Tibial nerve (tissue), 4 donors: ENCODE data around the gene OR1L8. TPM values are rescaled to one million over a fixed set of nuclear protein-coding genes. Genes with fewer than 3 reads are reported as not detected.
"Not testable (repeated sequence)": the region's sequence is repeated elsewhere in the genome, so short reads cannot be mapped to it uniquely, and the experiment has no call there.

ENCODE experiments used
- DNase-seq, 2 donors: peaks; one replicate each; pipeline ENCODE4 v3.0.0-alpha.2; 2019; ENCODE audit warnings: low spot score in 2 of 2
- H3K27ac ChIP-seq, 4 donors: fragments of 200-600 bp; sonication (generic) in 3 of 4; one replicate each; pipeline ENCODE4 v1.5.1; 2017 to 2019; ENCODE audit warnings: mild to moderate bottlenecking in 1 of 4
- H3K27me3 ChIP-seq, 2 donors: fragments of 200-600 bp; sonication (generic) in 1 of 2; one replicate each; pipeline versions ENCODE4 v1.5.1 to v1.6.0; 2017 to 2019
- H3K36me3 ChIP-seq, 3 donors: fragments of 200-600 bp; sonication (generic); one replicate each; pipeline ENCODE4 v1.5.1; 2018 to 2019
- H3K4me1 ChIP-seq, 4 donors: fragments of 200-600 bp; sonication (generic) in 3 of 4; one replicate each; pipeline ENCODE4 v1.5.1; 2017 to 2019
- H3K4me3 ChIP-seq, 4 donors: fragments of 200-600 bp; sonication (generic) in 3 of 4; one replicate each; pipeline ENCODE4 v1.5.1; 2017 to 2019; ENCODE audit warnings: mild to moderate bottlenecking in 1 of 4, moderate library complexity in 1 of 4
- H3K9me3 ChIP-seq, 4 donors: fragments of 200-600 bp; sonication (generic) in 3 of 4; one replicate each; pipeline ENCODE4 v1.5.1; 2017 to 2019
- CTCF ChIP-seq, 5 experiments: fragments of 200-600 bp in 3 of 5; fragments of 450-650 bp in 2 of 5; sonication (generic) in 3 of 5; IDR thresholded peaks; one replicate each; pipeline ENCODE4 v1.5.1; 2016 to 2019; ENCODE audit warnings: antibody characterized with exemption in 5 of 5, mild to moderate bottlenecking in 3 of 5, moderate library complexity in 2 of 5
- EP300 ChIP-seq, 2 donors: sonication (generic); formaldehyde crosslinking; IDR thresholded peaks; one replicate each; pipeline ENCODE4 v1.6.1; 2017; ENCODE audit warnings: antibody characterized with exemption in 2 of 2, mild to moderate bottlenecking in 1 of 2
- POLR2A ChIP-seq, 2 donors: fragments of 450-650 bp; IDR thresholded peaks; one replicate each; pipeline ENCODE4 v1.6.1; 2017; ENCODE audit warnings: antibody characterized with exemption in 2 of 2, mild to moderate bottlenecking in 2 of 2, moderate library complexity in 2 of 2
- WGBS, 2 donors: methylation state at CpG; one replicate each; pipeline ENCODE4 v1.1.5; 2018; 5-methylcytosine and 5-hydroxymethylcytosine counted together
- total RNA-seq, 4 donors: library from RNA; depleted of rRNA; stranded (reverse); fragments of >200 nt; gene quantifications; one replicate each; pipeline ENCODE4 v1.1.0, GENCODE V29; 2016

The OR1L8 gene
- total RNA-seq, 4 donors from 2014 or later: 0.39 to 1.5 (median 0.64) TPM

GRCh38 chr9:122536134-122536533, 47.0 kb downstream of the OR1L8 start:
- Histone ChIP-seq H3K9me3 (peaks cover 0 to 14% (median 0%) of the 10 kb centered on the region in 4 donors), H3K27me3 (no peaks in the 10 kb centered on the region), H3K27ac (no peak overlapping the region), H3K36me3 (no peaks in the 10 kb centered on the region), H3K4me1 (no peaks in the 10 kb centered on the region), H3K4me3 (no peak overlapping the region)
- TF ChIP-seq EP300 (IDR thresholded peaks at IDR 0.05) (no peak), POLR2A (IDR thresholded peaks at IDR 0.05) (no peak), CTCF (IDR thresholded peaks at IDR 0.05) (no peak)
- no peak for DNase-seq
- 94 to 98% methylated on average over 1 of the region's 1 CpG for WGBS, 2 donors

GRCh38 chr9:122531157-122531556, 52.0 kb downstream of the OR1L8 start:
- H3K27ac ChIP-seq, H3K27me3 ChIP-seq, H3K4me1 ChIP-seq, H3K4me3 ChIP-seq, H3K9me3 ChIP-seq, DNase-seq, H3K36me3 ChIP-seq: not testable (repeated sequence)
- 71 to 78% methylated on average over 4 of the region's 4 CpGs for WGBS, 2 donors

GRCh38 chr9:122527193-122527592, 56.0 kb downstream of the OR1L8 start, which contains the start of gene OR1N1:
Gene OR1N1 (minus strand): TSS chr9:122527293. CDS start chr9:122527293, 0 bp downstream.
- no peaks in the 10 kb centered on the region for H3K36me3 ChIP-seq
- H3K9me3 ChIP-seq: no peaks in the 10 kb centered on the region
- no peaks in the 10 kb centered on the region for H3K27me3 ChIP-seq
- no peak within 1 kb of the TSS for H3K27ac ChIP-seq
- TF ChIP-seq CTCF (IDR thresholded peaks at IDR 0.05) (no peak), POLR2A (IDR thresholded peaks at IDR 0.05) (no peak), EP300 (IDR thresholded peaks at IDR 0.05) (no peak)
- H3K4me3 ChIP-seq: no peak within 1 kb of the TSS
- H3K4me1 ChIP-seq: no peaks in the 10 kb centered on the region
- WGBS, 2 donors: 87 to 94% methylated on average over 3 of the region's 3 CpGs
- no peak for DNase-seq

- TF ChIP-seq CTCF (IDR thresholded peaks at IDR 0.05): no peak
- no peak for TF ChIP-seq POLR2A (IDR thresholded peaks at IDR 0.05)
- no peak for TF ChIP-seq EP300 (IDR thresholded peaks at IDR 0.05)
- Histone ChIP-seq H3K36me3 (no peaks in the 10 kb centered on the region), H3K27ac (no peak overlapping the region), H3K27me3 (no peaks in the 10 kb centered on the region), H3K9me3 (no peaks in the 10 kb centered on the region), H3K4me3 (no peak overlapping the region), H3K4me1 (no peaks in the 10 kb centered on the region)
- 84 to 89% methylated on average over 10 of the region's 10 CpGs for WGBS, 2 donors
- no peak for DNase-seq
These were observed 56.6 kb downstream of the OR1L8 start for GRCh38 chr9:122526602-122527001.

- H3K4me1 ChIP-seq: no peaks in the 10 kb centered on the region
- no peak for DNase-seq
- no peaks in the 10 kb centered on the region for H3K27me3 ChIP-seq
- no peak overlapping the region for H3K27ac ChIP-seq
- H3K36me3 ChIP-seq: no peaks in the 10 kb centered on the region
- WGBS, 2 donors: 92 to 93% methylated on average over 3 of the region's 3 CpGs
- H3K4me3 ChIP-seq: no peak overlapping the region
- TF ChIP-seq POLR2A (IDR thresholded peaks at IDR 0.05): no peak
- TF ChIP-seq CTCF (IDR thresholded peaks at IDR 0.05): no peak
- no peak for TF ChIP-seq EP300 (IDR thresholded peaks at IDR 0.05)
- no peaks in the 10 kb centered on the region for H3K9me3 ChIP-seq
These were observed 63.8 kb downstream of the OR1L8 start for GRCh38 chr9:122519376-122519775.

- WGBS, 2 donors: 80 to 82% methylated on average over 4 of the region's 4 CpGs
- DNase-seq: no peak
These were observed 64.3 kb downstream of the OR1L8 start, which contains the start of gene OR1J4 for GRCh38 chr9:122518841-122519240. Gene OR1J4 (plus strand): TSS chr9:122519141. CDS start chr9:122519141, 0 bp downstream.

More at GRCh38 chr9:122518841-122519240, 64.3 kb downstream of the OR1L8 start, which contains the start of gene OR1J4:
- TF ChIP-seq POLR2A (IDR thresholded peaks at IDR 0.05) (no peak), EP300 (IDR thresholded peaks at IDR 0.05) (no peak), CTCF (IDR thresholded peaks at IDR 0.05) (no peak)
- Histone ChIP-seq H3K27ac (no peak within 1 kb of the TSS), H3K27me3 (no peaks in the 10 kb centered on the region), H3K36me3 (no peaks in the 10 kb centered on the region), H3K4me3 (no peak within 1 kb of the TSS), H3K4me1 (no peaks in the 10 kb centered on the region), H3K9me3 (no peaks in the 10 kb centered on the region)
